IMR-90 (cell line): ENCODE results near the gene TK2.

Experiments used
- BHLHE40 ChIP-seq: fragments of 150-350 bp; IDR thresholded peaks from 2 replicates; pipeline ENCODE4 v1.6.1; 2016; ENCODE audit warnings: mild to moderate bottlenecking, low read depth, low read length
- NFE2L2 ChIP-seq: fragments of 150-350 bp; IDR thresholded peaks from 2 replicates; pipeline ENCODE4 v1.6.1; 2016; ENCODE audit warnings: low read depth, mild to moderate bottlenecking, low read length
- POLR2A ChIP-seq: IDR thresholded peaks from 2 replicates; pipeline ENCODE4 v1.6.1; 2012; ENCODE audit warnings: mild to moderate bottlenecking, low read depth, low read length
- RAD21 ChIP-seq: IDR thresholded peaks from 2 replicates; pipeline ENCODE4 v1.6.1; 2012; ENCODE audit warnings: low read length, improper control_type of control experiment
- TF ChIP-seq, protein P1 (sequence below): conservative IDR thresholded peaks from 2 replicates; pipeline ENCODE4 v1.5.1; 2012; ENCODE audit warnings: mild to moderate bottlenecking, low read depth, low read length, improper control_type of control experiment
- TF ChIP-seq, protein P2 (sequence below): fragments of 150-350 bp; IDR thresholded peaks from 2 replicates; pipeline ENCODE4 v1.6.1; 2017; ENCODE audit warnings: mild to moderate bottlenecking, antibody characterized with exemption, low read length, low read depth

- TF ChIP-seq, protein P1, sequence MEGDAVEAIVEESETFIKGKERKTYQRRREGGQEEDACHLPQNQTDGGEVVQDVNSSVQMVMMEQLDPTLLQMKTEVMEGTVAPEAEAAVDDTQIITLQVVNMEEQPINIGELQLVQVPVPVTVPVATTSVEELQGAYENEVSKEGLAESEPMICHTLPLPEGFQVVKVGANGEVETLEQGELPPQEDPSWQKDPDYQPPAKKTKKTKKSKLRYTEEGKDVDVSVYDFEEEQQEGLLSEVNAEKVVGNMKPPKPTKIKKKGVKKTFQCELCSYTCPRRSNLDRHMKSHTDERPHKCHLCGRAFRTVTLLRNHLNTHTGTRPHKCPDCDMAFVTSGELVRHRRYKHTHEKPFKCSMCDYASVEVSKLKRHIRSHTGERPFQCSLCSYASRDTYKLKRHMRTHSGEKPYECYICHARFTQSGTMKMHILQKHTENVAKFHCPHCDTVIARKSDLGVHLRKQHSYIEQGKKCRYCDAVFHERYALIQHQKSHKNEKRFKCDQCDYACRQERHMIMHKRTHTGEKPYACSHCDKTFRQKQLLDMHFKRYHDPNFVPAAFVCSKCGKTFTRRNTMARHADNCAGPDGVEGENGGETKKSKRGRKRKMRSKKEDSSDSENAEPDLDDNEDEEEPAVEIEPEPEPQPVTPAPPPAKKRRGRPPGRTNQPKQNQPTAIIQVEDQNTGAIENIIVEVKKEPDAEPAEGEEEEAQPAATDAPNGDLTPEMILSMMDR: no peak
- TF ChIP-seq BHLHE40: no peak
- TF ChIP-seq, protein P2, sequence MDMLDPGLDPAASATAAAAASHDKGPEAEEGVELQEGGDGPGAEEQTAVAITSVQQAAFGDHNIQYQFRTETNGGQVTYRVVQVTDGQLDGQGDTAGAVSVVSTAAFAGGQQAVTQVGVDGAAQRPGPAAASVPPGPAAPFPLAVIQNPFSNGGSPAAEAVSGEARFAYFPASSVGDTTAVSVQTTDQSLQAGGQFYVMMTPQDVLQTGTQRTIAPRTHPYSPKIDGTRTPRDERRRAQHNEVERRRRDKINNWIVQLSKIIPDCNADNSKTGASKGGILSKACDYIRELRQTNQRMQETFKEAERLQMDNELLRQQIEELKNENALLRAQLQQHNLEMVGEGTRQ: no peak
- TF ChIP-seq POLR2A: no peak
- no peak for TF ChIP-seq NFE2L2
- TF ChIP-seq RAD21: no peak
Measured at GRCh38 chr16:66488505-66488904, 61.4 kb downstream of the TK2 start.
